ENCODE results near the gene CLMN. TPM values are rescaled to one million over a fixed set of nuclear protein-coding genes. Genes with fewer than 3 reads are reported as not detected.

CLMN gene
- total and polyA plus RNA-seq, 2 of the 13 experiments (the other 11 are each of a cell fraction or from before 2014, with no cell fraction given), result 15.1 to 16.7 TPM

- no peak for TF ChIP-seq ZNF691 (CRISPR knock-in tag; IDR thresholded peaks at IDR 0.05; ENCODE audit: borderline replicate concordance, low read depth)
- no peak for TF ChIP-seq ZSCAN30 (CRISPR knock-in tag; IDR thresholded peaks at IDR 0.05)
- no peak for TF ChIP-seq MAZ (IDR thresholded peaks at IDR 0.05; ENCODE audit: borderline replicate concordance, low read depth, low read length)
- TF ChIP-seq MAZ (CRISPR knock-in tag; IDR thresholded peaks at IDR 0.05; ENCODE audit: low read depth), result no peak
- no peak for TF ChIP-seq DBP (CRISPR knock-in tag; IDR thresholded peaks at IDR 0.05; ENCODE audit: not compliant biosample characterization)
- no peak for TF ChIP-seq WIZ (CRISPR knock-in tag; IDR thresholded peaks at IDR 0.05)
- 0 out of 2 replicates have a peak, but pooled peaks have one; percentile 32 for TF ChIP-seq PATZ1 (CRISPR knock-in tag; IDR thresholded peaks at IDR 0.05)
- TF ChIP-seq ZNF24 (IDR thresholded peaks at IDR 0.05), result no peak
- TF ChIP-seq ARID4A (CRISPR knock-in tag; IDR thresholded peaks at IDR 0.05; ENCODE audit: borderline replicate concordance), result no peak
- TF ChIP-seq ZNF33B (CRISPR knock-in tag; IDR thresholded peaks at IDR 0.05), result no peak
- 0 out of 2 replicates have a peak, but pooled peaks have one; percentile 25 for TF ChIP-seq RXRB (CRISPR knock-in tag; IDR thresholded peaks at IDR 0.05; ENCODE audit: borderline replicate concordance)
- TF ChIP-seq CCDC6 (CRISPR knock-in tag; IDR thresholded peaks at IDR 0.05), result no peak
- TF ChIP-seq ZNF562 (CRISPR knock-in tag; IDR thresholded peaks at IDR 0.05; ENCODE audit: borderline replicate concordance), result no peak
- TF ChIP-seq PRDM4 (CRISPR knock-in tag; IDR thresholded peaks at IDR 0.05; ENCODE audit: borderline replicate concordance), result no peak
Measured at GRCh38 chr14:95318399-95319311, 1.1 kb downstream of the CLMN start (continued).

Measured in HepG2 (cell line).